Measurements from ENCODE around the gene CRYZ.

GRCh38 chr1:74763807-74764206 lies 31.0 kb upstream of the CRYZ start:
- TF ChIP-seq CTCF (conservative IDR thresholded peaks at IDR 0.05 in 1 of 2, IDR thresholded peaks at IDR 0.05 in 1 of 2; ENCODE audit: extremely low read depth in 1 of 2, insufficient read depth in 1 of 2, low read depth in 1 of 2, low read length in 2 of 2) (no peak), EZH2 (IDR thresholded peaks at IDR 0.05; ENCODE audit: borderline replicate concordance, low read length) (no peak)
